HepG2 (cell line): Measurements from ENCODE around the gene COPS4. TPM values are rescaled to one million over a fixed set of nuclear protein-coding genes. Genes with fewer than 3 reads are reported as not detected.

Source experiments
- ATAC-seq: fragments of 200-7000 bp; cut with Tn5 transposase; 3 replicates; pipeline ENCODE4 v1.9.1; 2020; ENCODE audit warnings: mild to moderate bottlenecking, moderate library complexity
- BruUV-seq: library from RNA; stranded (reverse); fragments of 400-500 nt; replicated peaks from 2 replicates; lab custom pipeline; 2021; lab: Mats Ljungman, UMichigan
- CTCF ChIA-PET: fragments of 300-600 bp; formaldehyde crosslinking; extraction: SDS; loops from one replicate; lab custom pipeline; 2021; ENCODE audit warnings: low total read pairs, inconsistent platforms, low intra/inter-chr PET ratio; lab: Yijun Ruan, JAX
- POLR2A ChIA-PET: fragments of 350-600 bp; sonication (Branson Sonifier 250); formaldehyde crosslinking; loops from one replicate; lab custom pipeline; 2020; ENCODE audit warnings: antibody characterized with exemption, inconsistent platforms; lab: Yijun Ruan, JAX
- DNase-seq: peaks from one replicate; pipeline ENCODE4 v3.0.0-alpha.2; 2015; ENCODE audit warnings: low spot score
- FAIRE-seq: peaks from 3 replicates; lab custom pipeline; 2011; peaks lifted over from hg19 to GRCh38; lab: Jason Lieb, UNC
- H2AFZ ChIP-seq: one replicate; pipeline ENCODE4 v1.6.1; 2011; ENCODE audit warnings: low read length, inconsistent platforms
- H3K27ac ChIP-seq: fragments of 300-600 bp; 3 replicates; pipeline ENCODE4 v1.8.0; 2011; ENCODE audit warnings: mixed run types, mild to moderate bottlenecking, mixed read lengths, low read length, inconsistent platforms; ENCODE audit not compliant: insufficient read depth; ENCODE audit errors: extremely low read length
- H3K27me3 ChIP-seq, 2 experiments: fragments of 200-600 bp in 1 of 2; 2 replicates in 1 of 2; 3 replicates in 1 of 2; pipeline versions ENCODE4 v1.6.0 to v1.8.0; 2011; ENCODE audit warnings: low read length in 2 of 2, mild to moderate bottlenecking in 2 of 2, moderate library complexity in 2 of 2, inconsistent platforms in 1 of 2; ENCODE audit not compliant: insufficient read depth in 2 of 2, control insufficient read depth in 1 of 2
- H3K36me3 ChIP-seq, 2 experiments: fragments of 200-600 bp in 1 of 2; replicated peaks in 1 of 2; 2 replicates in 1 of 2; 3 replicates in 1 of 2; pipeline versions ENCODE4 v1.5.1 to v1.8.0; 2011; ENCODE audit warnings: low read length in 2 of 2, inconsistent platforms in 1 of 2; ENCODE audit not compliant: insufficient read depth in 2 of 2, control insufficient read depth in 1 of 2
- H3K4me1 ChIP-seq: 2 replicates; pipeline ENCODE4 v1.5.1; 2012; ENCODE audit warnings: low read length, inconsistent platforms; ENCODE audit not compliant: insufficient read depth
- H3K4me2 ChIP-seq: 2 replicates; pipeline ENCODE4 v1.6.0; 2011; ENCODE audit warnings: low read depth, low read length, inconsistent platforms
- H3K4me3 ChIP-seq, 3 experiments: fragments of 200-600 bp in 1 of 3; sonication (generic), shearing (Covaris generic) in 1 of 3; replicated peaks in 1 of 3; 2 replicates each; pipeline ENCODE4 v1.5.1; 2011 to 2016; ENCODE audit warnings: low read length in 3 of 3, inconsistent platforms in 2 of 3, low read depth in 2 of 3, mild to moderate bottlenecking in 2 of 3, control low read depth in 1 of 3, mixed read lengths in 1 of 3; ENCODE audit not compliant: insufficient read depth in 1 of 3
- H3K79me2 ChIP-seq: one replicate; pipeline ENCODE4 v1.6.1; 2011; ENCODE audit warnings: low read length, inconsistent platforms; ENCODE audit not compliant: insufficient read depth
- H3K9ac ChIP-seq: 2 replicates; pipeline ENCODE4 v1.6.0; 2011; ENCODE audit warnings: mild to moderate bottlenecking, low read depth, low read length, inconsistent platforms; ENCODE audit not compliant: insufficient read depth
- H3K9me3 ChIP-seq: 2 replicates; pipeline ENCODE4 v1.5.1; 2012; ENCODE audit warnings: mild to moderate bottlenecking, low read length
- H4K20me1 ChIP-seq: 2 replicates; pipeline ENCODE4 v1.6.0; 2011; ENCODE audit warnings: inconsistent platforms, mild to moderate bottlenecking, low read length, moderate library complexity; ENCODE audit not compliant: insufficient read depth
- MAFK ChIP-seq, 2 experiments: IDR thresholded peaks in 1 of 2; conservative IDR thresholded peaks in 1 of 2; 2 replicates each; pipeline ENCODE4 v1.6.1; 2011; ENCODE audit warnings: improper control_type of control experiment in 2 of 2, low read length in 2 of 2
- POLR2AphosphoS2 ChIP-seq: IDR thresholded peaks from 2 replicates; pipeline ENCODE4 v1.6.1; 2011; ENCODE audit warnings: low read depth, low read length, improper control_type of control experiment
- SMAD3 ChIP-seq: sonication (generic); formaldehyde crosslinking; IDR thresholded peaks from 2 replicates; pipeline ENCODE4 v1.4.0; 2020; ENCODE audit warnings: missing genetic modification reagents
- TBL1XR1 ChIP-seq: fragments of 150-350 bp; IDR thresholded peaks from 2 replicates; pipeline ENCODE4 v1.6.1; 2014; ENCODE audit warnings: borderline replicate concordance, low read length; ENCODE audit not compliant: partially characterized antibody
- ZNF274 ChIP-seq: sonication (generic); formaldehyde crosslinking; IDR thresholded peaks from 2 replicates; pipeline ENCODE4 v1.5.1; 2020; ENCODE audit warnings: mild to moderate bottlenecking, missing genetic modification reagents
- ZNF282 ChIP-seq: fragments of 450-650 bp; IDR thresholded peaks from 2 replicates; pipeline ENCODE4 v1.6.1; 2018; ENCODE audit not compliant: partially characterized antibody
- ZNF451 ChIP-seq: sonication (generic); formaldehyde crosslinking; IDR thresholded peaks from 2 replicates; pipeline ENCODE4 v1.5.0; 2020; ENCODE audit warnings: mild to moderate bottlenecking, missing genetic modification reagents
- ZNF747 ChIP-seq: sonication (generic); formaldehyde crosslinking; IDR thresholded peaks from 2 replicates; pipeline ENCODE4 v1.8.1; 2023; ENCODE audit warnings: missing genetic modification reagents, mild to moderate bottlenecking, borderline replicate concordance
- ZNF883 ChIP-seq: sonication (generic); formaldehyde crosslinking; IDR thresholded peaks from 2 replicates; pipeline ENCODE4 v1.5.1; 2020; ENCODE audit warnings: mild to moderate bottlenecking, missing genetic modification reagents; ENCODE audit errors: not compliant biosample characterization
- WGBS: methylation state at CpG from one replicate; pipeline ENCODE4 v1.1.6; 2017; ENCODE audit warnings: low lambda C conversion rate; 5-methylcytosine and 5-hydroxymethylcytosine counted together
- in situ Hi-C: cut with HindIII; loops from 2 replicates; pipeline ENCODE4 v1.10.0; 2017; ENCODE audit warnings: low pct_unique_long_range_greater_than_20kb; ENCODE audit not compliant: extremely low pct_ligation_motif_present
- intact Hi-C: fragments of 100-400 bp; cut with micrococcal nuclease; formaldehyde crosslinking; loops from one replicate; pipeline ENCODE4 v1.10.0; 2022; ENCODE audit not compliant: unreplicated experiment
- polyA plus RNA-seq, 8 experiments: library from polyadenylated mRNA; depleted of rRNA in 3 of 8; stranded (reverse) in 7 of 8; unstranded in 1 of 8; fragments of >200 nt; fragmentation: Illumina TruSeq in 4 of 8; extraction: Trizol in 4 of 8; gene quantifications; 2 replicates each; pipeline versions ENCODE4 v1.2.1 to v1.2.3, GENCODE V29; 2011 to 2016; ENCODE audit warnings: low read depth in 4 of 8, missing spikeins in 1 of 8, mixed read lengths in 1 of 8; ENCODE audit not compliant: insufficient read depth in 1 of 8
- total RNA-seq, 5 experiments: library from RNA; depleted of rRNA; stranded (reverse); fragments of >200 nt; fragmentation: Illumina TruSeq; extraction: Trizol; gene quantifications; 2 replicates each; pipeline ENCODE4 v1.2.3, GENCODE V29; 2016; ENCODE audit warnings: low read depth in 1 of 5
- TF ChIP-seq, protein P1 (sequence below): fragments of 450-650 bp; IDR thresholded peaks from 2 replicates; pipeline ENCODE4 v1.6.1; 2016

The COPS4 gene
- total and polyA plus RNA-seq, 2 of the 13 experiments (the other 11 are each of a cell fraction or from before 2014, with no cell fraction given): 28.8 to 52.5 TPM

DNA sequence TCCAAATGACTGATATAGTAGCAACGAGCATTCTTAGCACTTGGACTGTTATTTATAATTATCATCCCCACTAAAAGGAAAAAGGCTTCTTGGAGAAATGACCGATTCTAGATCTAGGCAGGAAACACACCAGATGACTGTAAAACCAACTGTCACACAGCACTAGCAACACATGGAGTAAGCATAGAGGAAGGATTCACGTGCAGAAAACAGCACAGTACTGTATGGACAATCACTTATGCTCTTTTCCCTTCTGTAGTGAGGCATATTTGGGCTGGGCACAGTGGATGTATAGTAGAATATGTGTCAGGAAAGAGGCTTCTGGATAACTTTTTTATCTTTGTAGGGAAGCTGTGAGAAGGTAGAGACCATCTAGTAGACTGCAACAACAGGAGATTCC, 6.0 kb upstream of the COPS4 start:
- no peaks in the 10 kb centered on the region for H4K20me1 ChIP-seq
- H2AFZ ChIP-seq: no peak overlapping the region
- no TSS peak for BruUV-seq
- no peak overlapping the region for H3K4me3 ChIP-seq
- CTCF ChIA-PET: no interaction called here
- TF ChIP-seq POLR2AphosphoS2 (no peak), ZNF451 (CRISPR knock-in tag) (no peak), ZNF747 (no peak), TBL1XR1 (no peak), SMAD3 (CRISPR knock-in tag) (no peak), ZNF274 (no peak)
- TF ChIP-seq, all 625 proteins: peak for 0
- ATAC-seq (peak; percentile 29; the same call in 1 of the 3 replicates), FAIRE-seq (no peak), DNase-seq (no peak)
- Histone ChIP-seq H3K27ac (no peak overlapping the region), H3K9ac (no peak overlapping the region), H3K36me3 (no peaks in the 10 kb centered on the region), H3K9me3 (peaks cover 19% of the 10 kb centered on the region), H3K4me1 (peaks cover 9% of the 10 kb centered on the region; the same call in 1 of the 2 replicates), H3K79me2 (no peaks in the 10 kb centered on the region), H3K27me3 (no peaks in the 10 kb centered on the region; a peak in 1 of 5 replicates), H3K4me2 (no peak overlapping the region)
- POLR2A ChIA-PET: no interaction called here
- in situ Hi-C loops (no loop called here), intact Hi-C loops (no loop called here)
- WGBS: 4% methylated on average over 3 of the region's 3 CpGs

DNA sequence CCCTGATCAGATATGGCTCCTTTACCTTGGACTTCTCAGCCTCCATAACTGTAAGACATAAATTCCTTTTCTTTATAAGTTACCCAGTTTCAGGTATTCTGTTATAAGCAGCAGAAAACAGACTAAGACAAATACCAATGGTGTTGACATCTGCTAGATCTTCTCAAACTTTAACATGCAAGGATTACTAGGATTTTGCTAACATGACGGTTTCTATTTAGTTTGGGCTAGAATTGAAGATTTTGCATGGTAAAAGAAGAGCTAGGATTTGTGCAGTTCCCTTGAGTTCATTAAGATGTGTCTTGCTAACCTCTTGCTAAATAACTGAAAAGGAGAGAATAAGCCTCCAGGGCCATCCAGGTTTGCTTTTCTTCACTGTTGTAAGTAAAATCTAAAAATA, 5.3 kb upstream of the COPS4 start:
- POLR2A ChIA-PET: no interaction called here
- WGBS: 68% methylated on average over 1 of the region's 1 CpG
- intact Hi-C loops: no loop called here

More for the DNA sequence above, 5.3 kb upstream of the COPS4 start:
- Histone ChIP-seq H2AFZ (no peak overlapping the region), H3K4me3 (no peak overlapping the region), H3K36me3 (no peaks in the 10 kb centered on the region), H3K4me2 (no peak overlapping the region), H4K20me1 (no peaks in the 10 kb centered on the region), H3K9ac (no peak overlapping the region), H3K9me3 (peaks cover 12% of the 10 kb centered on the region), H3K79me2 (no peaks in the 10 kb centered on the region), H3K27me3 (no peaks in the 10 kb centered on the region; a peak in 1 of 5 replicates), H3K4me1 (peaks cover 9% of the 10 kb centered on the region; the same call in 1 of the 2 replicates), H3K27ac (no peak overlapping the region)
- in situ Hi-C loops: no loop called here
- TF ChIP-seq ZNF883 (CRISPR knock-in tag) (no peak), ZNF282 (no peak), MAFK (conservative IDR thresholded peaks at IDR 0.05 in 1 of 2, IDR thresholded peaks at IDR 0.05 in 1 of 2; ENCODE audit: low read length in 2 of 2) (peak; percentile 7 to 38; a peak in 2 of 4 replicates)
- TF ChIP-seq, protein P1, sequence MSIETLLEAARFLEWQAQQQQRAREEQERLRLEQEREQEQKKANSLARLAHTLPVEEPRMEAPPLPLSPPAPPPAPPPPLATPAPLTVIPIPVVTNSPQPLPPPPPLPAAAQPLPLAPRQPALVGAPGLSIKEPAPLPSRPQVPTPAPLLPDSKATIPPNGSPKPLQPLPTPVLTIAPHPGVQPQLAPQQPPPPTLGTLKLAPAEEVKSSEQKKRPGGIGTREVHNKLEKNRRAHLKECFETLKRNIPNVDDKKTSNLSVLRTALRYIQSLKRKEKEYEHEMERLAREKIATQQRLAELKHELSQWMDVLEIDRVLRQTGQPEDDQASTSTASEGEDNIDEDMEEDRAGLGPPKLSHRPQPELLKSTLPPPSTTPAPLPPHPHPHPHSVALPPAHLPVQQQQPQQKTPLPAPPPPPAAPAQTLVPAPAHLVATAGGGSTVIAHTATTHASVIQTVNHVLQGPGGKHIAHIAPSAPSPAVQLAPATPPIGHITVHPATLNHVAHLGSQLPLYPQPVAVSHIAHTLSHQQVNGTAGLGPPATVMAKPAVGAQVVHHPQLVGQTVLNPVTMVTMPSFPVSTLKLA: no peak
- FAIRE-seq (no peak), ATAC-seq (no peak), DNase-seq (no peak)
- CTCF ChIA-PET: no interaction called here
- BruUV-seq: no TSS peak
